ENCODE results near the gene TNRC18. TPM values are rescaled to one million over a fixed set of nuclear protein-coding genes. Genes with fewer than 3 reads are reported as not detected.

TNRC18 gene
- total and polyA plus RNA-seq, 2 donors (not counting 3 experiments of a cell fraction or from before 2014, with no cell fraction given) = 14.8 to 64.6 TPM

- Histone ChIP-seq H3K79me2 (ENCODE audit: control insufficient read depth, insufficient read depth, low read length) (peaks cover 36% of the 10 kb centered on the region), H3K9me1 (replicated peaks; ENCODE audit: control insufficient read depth, extremely low read depth, insufficient read depth, low read length) (no peaks in the 10 kb centered on the region), H4K20me1 (replicated peaks; ENCODE audit: control insufficient read depth, extremely low read depth, insufficient read depth, low read length) (peaks cover 2% of the 10 kb centered on the region), H3K27ac (ENCODE audit: insufficient read depth, low read depth, low read length) (no peak overlapping the region), H3K9me3 (replicated peaks; ENCODE audit: control insufficient read depth, insufficient read depth, low read length) (no peaks in the 10 kb centered on the region), H3K27me3 (ENCODE audit: control insufficient read depth in 2 of 2, insufficient read depth in 2 of 2, low read length in 2 of 2) (no peaks in the 10 kb centered on the region), H3K4me1 (ENCODE audit: control insufficient read depth, extremely low read depth, insufficient read depth, low read length) (no peaks in the 10 kb centered on the region), H3K36me3 (ENCODE audit: control insufficient read depth in 2 of 2, extremely low read depth in 1 of 2, insufficient read depth in 2 of 2, low read length in 2 of 2) (peaks cover 3 to 37% of the 10 kb centered on the region in 2 experiments), H2AFZ (ENCODE audit: low read depth, low read length) (no peak overlapping the region), H3K4me3 (replicated peaks in 1 of 3; ENCODE audit: insufficient read depth in 1 of 3, low read depth in 1 of 3, low read length in 3 of 3) (no peak overlapping the region), H3K4me2 (ENCODE audit: insufficient read depth, low read length) (no peak overlapping the region), H3K9ac (replicated peaks; ENCODE audit: extremely low read depth, insufficient read depth, low read length) (no peak overlapping the region)
- DNase-seq (ENCODE audit: low read depth, low spot score) = no peak
- BruUV-seq (replicated peaks) = no TSS peak
- no peak for FAIRE-seq
- ChIA-PET CTCF (interaction anchor here (0.9 kb wide), 1 partner anchor 12 kb away, joined by 3 read pairs; no protein-coding TSS in a partner anchor), POLR2A (no interaction called here)
- TF ChIP-seq GATA2 (IDR thresholded peaks at IDR 0.05; ENCODE audit: insufficient read depth, insufficient read length, low read depth, low read length) (no peak), EZH2 (IDR thresholded peaks at IDR 0.05; ENCODE audit: borderline replicate concordance, low read depth, low read length, severe bottlenecking) (no peak), FOS (IDR thresholded peaks at IDR 0.05; ENCODE audit: borderline replicate concordance, insufficient read depth, low read length) (no peak), MYC (IDR thresholded peaks at IDR 0.05; ENCODE audit: low read depth, low read length) (no peak), POLR2A (IDR thresholded peaks at IDR 0.05; ENCODE audit: low read depth, low read length) (no peak), POLR2AphosphoS5 (IDR thresholded peaks at IDR 0.05; ENCODE audit: insufficient read depth, low read depth, low read length) (no peak), JUN (IDR thresholded peaks at IDR 0.05; ENCODE audit: borderline replicate concordance, insufficient read depth, insufficient read length, low read depth) (no peak), CTCF (IDR thresholded peaks at IDR 0.05; ENCODE audit: extremely low read depth in 1 of 2, insufficient read depth in 1 of 2, low read depth in 1 of 2, low read length in 2 of 2) (no peak)
- TF ChIP-seq, protein P1, sequence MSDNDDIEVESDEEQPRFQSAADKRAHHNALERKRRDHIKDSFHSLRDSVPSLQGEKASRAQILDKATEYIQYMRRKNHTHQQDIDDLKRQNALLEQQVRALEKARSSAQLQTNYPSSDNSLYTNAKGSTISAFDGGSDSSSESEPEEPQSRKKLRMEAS (IDR thresholded peaks at IDR 0.05; ENCODE audit: insufficient read depth, insufficient read length) = no peak
- dilution Hi-C loops (cut with MboI; ENCODE audit: extremely low pct_ligation_motif_present, low sequenced_read_pairs) (no loop called here), intact Hi-C loops (cut with micrococcal nuclease) (no loop called here)
These were observed 45.8 kb downstream of the TNRC18 start for GRCh38 chr7:5377816-5378215.
